GM18507 (cell line): ENCODE data around the gene PPARGC1A.

Experiments
- DNase-seq: peaks from one replicate; pipeline ENCODE4 v3.0.0; 2011; ENCODE audit warnings: low read depth; ENCODE audit not compliant: insufficient read length; ENCODE audit errors: extremely low spot score
- FAIRE-seq: peaks from 2 replicates; lab custom pipeline; 2011; peaks lifted over from hg19 to GRCh38; lab: Jason Lieb, UNC

Gene PPARGC1A

DNA sequence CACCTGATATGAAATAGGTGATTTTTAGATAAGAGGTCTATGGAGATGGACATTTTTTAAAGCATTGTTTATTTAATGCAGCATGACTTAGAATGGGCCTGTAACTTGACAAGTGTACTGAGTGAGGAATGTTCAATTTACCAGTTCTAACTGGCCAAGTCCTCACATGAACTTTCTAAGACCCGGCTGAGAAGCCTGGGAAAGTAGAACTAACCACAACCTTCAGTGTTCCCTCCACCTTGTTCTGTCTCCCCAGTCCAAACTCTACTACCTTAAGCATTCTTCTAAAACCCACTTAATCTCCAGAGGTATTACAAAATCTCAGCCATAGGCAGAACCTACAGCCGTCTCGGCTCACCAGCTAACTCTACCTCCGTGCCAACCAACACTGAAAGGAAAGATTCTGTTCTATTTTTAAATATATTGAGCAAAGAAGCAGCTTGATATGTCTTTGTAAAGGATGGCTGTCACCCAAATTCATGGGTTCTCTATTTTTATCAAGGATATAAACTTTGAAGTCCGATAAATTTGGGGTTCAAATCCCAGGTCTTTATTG is 6.8 kb downstream of the PPARGC1A start:
- FAIRE-seq (no peak), DNase-seq (no peak)

GRCh38 chr4:23881674-23882337 is 8.0 kb downstream of the PPARGC1A start:
- FAIRE-seq (no peak), DNase-seq (no peak)

- FAIRE-seq (no peak), DNase-seq (no peak)
Observed at GRCh38 chr4:23881052-23881501, 8.8 kb downstream of the PPARGC1A start.

DNA sequence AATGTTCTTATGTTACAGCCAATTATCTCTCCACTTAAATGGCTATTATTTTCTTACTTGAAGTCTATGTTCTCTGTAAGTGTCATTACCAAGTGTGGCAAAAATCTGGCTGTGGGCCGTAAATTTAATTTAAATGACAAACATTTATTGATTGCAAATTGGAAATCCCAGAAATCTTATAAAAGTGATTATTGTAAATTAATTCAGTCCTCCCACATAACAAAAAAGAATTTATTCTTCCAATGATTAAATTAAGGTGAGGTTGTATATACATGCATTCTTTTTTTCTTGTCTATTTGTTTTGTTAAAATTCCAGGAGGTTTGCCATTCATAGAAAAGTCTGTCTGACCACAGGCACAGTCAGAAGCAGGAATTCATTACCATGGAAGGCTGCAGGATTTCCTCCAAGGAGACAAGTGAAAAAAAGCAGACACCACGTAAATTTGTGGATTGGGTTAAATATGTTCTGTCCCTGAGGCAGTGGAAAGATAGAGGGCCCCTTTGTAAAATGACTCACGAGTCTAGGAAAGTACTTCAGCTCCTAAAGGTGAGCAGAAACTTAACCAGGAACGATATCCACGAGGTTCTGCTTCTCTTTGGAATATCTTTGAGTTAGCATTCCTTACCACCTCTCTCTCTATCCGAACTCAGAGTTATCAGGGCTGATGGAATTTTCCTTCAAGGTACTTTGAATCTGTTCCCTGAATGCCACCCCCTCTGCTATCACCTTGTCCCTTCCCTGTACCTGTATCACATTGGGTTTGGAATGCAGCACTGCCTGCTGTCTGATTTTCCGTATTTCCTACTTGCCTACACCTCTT is 10.7 kb downstream of the PPARGC1A start:
- DNase-seq: no peak

DNA sequence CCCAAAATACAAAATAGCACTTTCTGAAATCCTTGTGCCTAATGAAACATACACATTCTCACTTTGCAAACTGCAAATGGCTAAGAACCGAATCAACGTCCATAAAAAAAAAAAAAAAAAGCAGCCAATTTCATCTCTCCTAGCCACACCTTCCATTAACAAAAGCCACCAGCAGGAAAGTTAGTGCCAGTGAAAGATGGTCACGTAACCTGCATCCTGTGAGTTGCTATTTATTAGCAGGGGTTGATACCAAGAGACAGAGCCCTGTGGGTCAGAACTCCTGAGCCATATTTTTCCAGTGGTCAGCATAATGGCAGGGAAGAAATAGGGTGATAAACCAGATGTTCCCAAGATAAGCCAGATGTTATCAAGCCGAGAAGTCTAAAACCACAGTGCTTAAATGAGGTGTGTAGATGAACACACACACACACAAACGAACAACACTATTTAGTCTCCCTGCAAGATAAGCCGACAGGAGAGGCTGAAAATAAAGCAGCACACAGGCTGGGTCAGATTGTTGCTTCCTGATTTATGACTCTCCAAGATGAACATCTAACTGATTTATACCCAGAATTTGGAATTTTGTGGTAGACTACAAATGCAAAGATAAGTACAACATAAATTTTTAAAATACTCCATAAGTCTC is 11.5 kb downstream of the PPARGC1A start:
- no peak for DNase-seq
- FAIRE-seq: no peak

More for the DNA sequence above, 10.7 kb downstream of the PPARGC1A start:
- no peak for FAIRE-seq

DNA sequence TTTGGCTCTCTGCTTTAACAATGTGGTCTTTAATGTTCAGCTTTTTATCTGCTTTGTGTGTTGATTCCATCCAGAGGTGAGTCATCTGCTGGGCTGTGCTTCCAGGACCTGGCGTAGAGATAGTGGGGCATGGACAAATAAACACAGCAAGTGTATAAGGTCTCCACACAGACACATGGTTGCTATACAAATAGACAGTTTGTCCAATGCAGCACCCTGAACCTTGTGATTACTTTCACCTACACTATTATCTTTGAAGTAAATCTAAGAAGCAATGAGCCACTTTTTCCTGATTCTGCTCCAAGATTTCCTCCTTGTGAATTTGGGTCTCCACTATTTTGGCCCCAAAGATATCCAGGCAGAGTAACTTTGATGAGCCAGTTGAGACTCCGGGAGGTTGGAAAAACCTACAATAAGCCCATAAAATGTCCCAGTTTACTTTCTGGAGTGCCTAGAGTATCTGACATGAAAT is 12.1 kb downstream of the PPARGC1A start:
- DNase-seq (no peak), FAIRE-seq (no peak)

GRCh38 chr4:23876418-23877089 is 13.3 kb downstream of the PPARGC1A start:
- DNase-seq (no peak), FAIRE-seq (no peak)

GRCh38 chr4:23875317-23875716 is 14.5 kb downstream of the PPARGC1A start:
- FAIRE-seq: no peak
- no peak for DNase-seq

DNA sequence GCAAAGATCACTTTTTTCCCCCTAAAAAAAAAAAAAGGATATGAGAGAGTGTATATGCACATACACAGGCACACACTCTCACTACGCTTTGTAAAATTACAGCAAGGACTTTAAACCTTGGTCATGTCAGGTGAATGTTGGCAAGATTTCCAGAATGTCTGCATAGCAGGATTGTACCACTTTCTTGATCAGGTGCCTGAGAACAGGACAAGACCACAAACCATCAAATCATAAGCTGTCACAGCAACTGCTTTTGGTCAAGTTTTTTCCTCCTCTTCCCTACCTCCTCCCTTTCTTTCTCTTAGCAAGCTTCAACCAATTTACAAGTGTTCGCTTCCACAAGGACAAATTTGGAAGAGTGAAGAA is 15.3 kb downstream of the PPARGC1A start:
- DNase-seq (no peak), FAIRE-seq (no peak)

DNA sequence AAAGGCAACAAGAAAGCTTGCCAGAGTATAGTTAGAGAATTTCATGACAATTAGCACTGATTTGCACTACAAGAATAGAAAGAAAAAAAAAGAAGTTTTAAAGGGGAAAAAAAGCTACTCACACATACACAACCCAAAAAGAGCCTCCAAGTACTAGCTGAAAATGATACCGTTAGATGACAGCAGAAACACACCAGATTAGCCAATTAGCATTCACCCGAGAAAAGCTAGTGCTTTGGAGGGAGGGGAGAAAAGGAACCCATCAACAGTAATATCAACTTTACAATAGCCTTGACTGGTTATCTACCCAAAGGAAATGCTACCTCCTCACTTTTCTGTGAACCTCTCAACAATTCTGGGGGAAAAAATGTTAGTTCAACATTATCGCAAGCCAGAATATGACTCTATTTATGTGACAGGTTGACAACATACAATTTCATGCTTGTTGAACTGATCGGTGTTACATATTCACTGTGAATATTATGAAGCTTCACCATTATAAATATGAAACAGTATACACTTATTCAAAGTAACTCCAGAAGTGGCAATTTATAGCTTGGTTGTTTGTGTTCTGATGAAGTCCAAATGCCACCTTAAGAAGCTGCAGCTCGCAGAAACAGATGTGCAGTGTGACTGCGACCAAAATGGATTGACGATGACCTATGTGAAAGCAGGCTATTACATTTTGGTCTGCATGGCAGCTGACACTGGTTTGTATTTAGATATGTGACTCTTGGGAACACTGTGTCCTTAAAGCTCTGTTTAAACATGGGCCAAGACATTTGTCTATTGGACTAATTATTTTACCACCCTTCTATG is 15.9 kb downstream of the PPARGC1A start:
- no peak for FAIRE-seq
- DNase-seq: no peak

- no peak for FAIRE-seq
- no peak for DNase-seq
Observed at GRCh38 chr4:23871426-23871825, 18.4 kb downstream of the PPARGC1A start.

- FAIRE-seq (no peak), DNase-seq (no peak)
Observed at GRCh38 chr4:23866450-23867075, 23.3 kb downstream of the PPARGC1A start.

- no peak for DNase-seq
- FAIRE-seq: no peak
Observed at GRCh38 chr4:23861897-23862296, 27.9 kb downstream of the PPARGC1A start.

DNA sequence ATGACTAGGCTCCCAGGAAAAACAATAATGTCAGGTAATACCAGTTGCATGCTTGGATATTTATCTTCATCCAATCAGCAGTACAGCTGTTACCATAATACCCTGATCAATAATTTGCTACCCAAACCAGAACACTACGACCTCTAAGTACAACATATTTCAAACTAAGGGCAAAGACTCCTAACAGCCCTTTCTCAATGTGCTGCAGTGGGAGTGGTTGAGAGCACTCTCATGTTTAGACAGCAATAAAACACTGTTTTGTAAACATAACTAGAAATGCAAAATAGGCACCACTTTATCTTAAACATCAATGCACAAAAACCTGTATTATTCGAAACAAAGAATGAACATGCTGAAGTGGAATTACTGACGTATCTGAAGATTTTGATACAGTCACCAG is 28.9 kb downstream of the PPARGC1A start:
- FAIRE-seq (no peak), DNase-seq (no peak)

GRCh38 chr4:23857367-23857959 is 32.4 kb downstream of the PPARGC1A start:
- DNase-seq (no peak), FAIRE-seq (no peak)

DNA sequence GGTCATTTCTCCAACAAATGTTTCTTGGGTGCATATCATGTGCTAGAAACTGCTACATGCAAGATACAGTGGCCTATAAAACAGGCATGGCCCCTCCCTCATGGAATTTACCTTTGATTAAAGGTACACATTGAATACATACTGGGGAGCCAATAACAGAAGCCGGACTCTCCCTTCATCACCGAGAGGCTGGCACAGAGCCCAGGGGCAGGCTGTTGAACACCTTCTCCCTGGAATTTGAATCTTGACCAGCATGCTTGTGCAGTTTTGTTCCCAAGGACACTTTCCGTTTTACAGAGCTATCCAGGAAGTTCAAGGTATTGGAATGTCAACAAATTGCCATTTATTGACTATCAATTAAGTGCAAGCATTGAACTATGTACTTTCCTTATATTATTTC is 33.2 kb downstream of the PPARGC1A start:
- FAIRE-seq (no peak), DNase-seq (no peak)

DNA sequence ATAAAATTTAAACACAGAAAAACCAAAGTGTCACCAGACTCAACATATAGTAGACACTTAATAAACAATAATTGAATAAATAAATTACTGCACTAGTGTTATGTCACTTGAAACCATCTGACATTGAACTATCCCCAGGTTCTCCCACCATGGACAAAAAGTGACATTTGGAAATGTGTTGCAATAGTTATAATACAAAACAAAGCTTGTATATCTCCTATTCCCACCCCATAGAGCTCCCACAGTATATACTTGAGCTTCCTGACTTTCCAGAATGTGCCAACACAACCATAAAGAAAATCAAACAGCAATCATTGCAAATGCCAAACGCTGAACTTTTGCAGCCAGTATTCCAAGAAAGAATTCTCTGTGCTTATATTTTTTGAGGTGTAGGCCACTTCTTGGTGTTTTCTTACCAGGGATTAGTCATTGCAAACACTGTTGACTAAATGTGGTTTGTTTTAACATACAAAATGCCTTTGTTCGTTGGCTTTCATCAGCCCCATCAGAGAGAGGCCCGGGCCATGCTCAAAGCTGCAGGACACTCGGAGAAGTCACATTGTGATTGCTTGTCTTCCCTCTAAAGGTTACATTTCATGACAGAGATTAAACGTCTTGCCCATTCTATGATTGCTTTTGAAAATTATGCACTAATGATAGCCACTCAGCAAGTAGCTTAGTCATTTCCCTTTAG is 33.8 kb downstream of the PPARGC1A start:
- no peak for FAIRE-seq
- no peak for DNase-seq
